GM21515 (cell line): ENCODE results near the gene GRXCR2.
"Not testable (repeated sequence)": the region's sequence is repeated elsewhere in the genome, so short reads cannot be mapped to it uniquely, and the experiment has no call there.

Experiments
- ATAC-seq: cut with Tn5 transposase; IDR thresholded peaks from one replicate; pipeline ENCODE4 v1.9.1; 2021; ENCODE audit not compliant: unreplicated experiment

The GRXCR2 gene

GRCh38 chr5:145836241-145836640 lies 36.6 kb downstream of the GRXCR2 start:
- ATAC-seq: not testable (repeated sequence)

- ATAC-seq: no peak
Observed at GRCh38 chr5:145835848-145836239, 37.0 kb downstream of the GRXCR2 start.

- peak; percentile 83 for ATAC-seq
Observed at GRCh38 chr5:145834917-145835847, 37.6 kb downstream of the GRXCR2 start, which contains the start of gene PRELID2. Gene PRELID2 (minus strand): TSS chr5:145835342. CDS start chr5:145835251, 91 bp downstream.

GRCh38 chr5:145834554-145834916 lies 38.3 kb downstream of the GRXCR2 start:
- no peak for ATAC-seq

- ATAC-seq: no peak
Observed at GRCh38 chr5:145833631-145834200, 39.1 kb downstream of the GRXCR2 start.

GRCh38 chr5:145830594-145830993 lies 42.2 kb downstream of the GRXCR2 start:
- ATAC-seq: no peak

- no peak for ATAC-seq
Observed at GRCh38 chr5:145829708-145830361, 43.0 kb downstream of the GRXCR2 start.

- ATAC-seq: no peak
Observed at GRCh38 chr5:145826895-145827674, 45.7 kb downstream of the GRXCR2 start.

- ATAC-seq: peak; percentile 82
Observed at GRCh38 chr5:145825751-145826180, 47.0 kb downstream of the GRXCR2 start.

- ATAC-seq: no peak
Observed at GRCh38 chr5:145824040-145824439, 48.8 kb downstream of the GRXCR2 start.

- no peak for ATAC-seq
Observed at GRCh38 chr5:145818604-145819003, 54.2 kb downstream of the GRXCR2 start.

GRCh38 chr5:145812877-145813276 lies 59.9 kb downstream of the GRXCR2 start:
- no peak for ATAC-seq

- no peak for ATAC-seq
Observed at GRCh38 chr5:145811834-145812625, 60.8 kb downstream of the GRXCR2 start.
